Subcutaneous adipose tissue (tissue), 4 donors: ENCODE results near the gene UGT1A4. TPM values are rescaled to one million over a fixed set of nuclear protein-coding genes. Genes with fewer than 3 reads are reported as not detected.

Source experiments
- CTCF ChIP-seq: fragments of 450-650 bp; IDR thresholded peaks from one replicate; pipeline ENCODE4 v1.5.1; 2016; ENCODE audit warnings: low read depth, mild to moderate bottlenecking, control low read depth, antibody characterized with exemption, moderate library complexity
- total RNA-seq, 4 donors: library from RNA; depleted of rRNA; stranded (reverse); fragments of >200 nt; gene quantifications; one replicate each; pipeline ENCODE4 v1.1.0, GENCODE V29; 2016

Gene UGT1A4
- total RNA-seq, 4 donors from 2014 or later, result not detected

- TF ChIP-seq CTCF, result no peak
These were observed 39.3 kb upstream of the UGT1A4 start for GRCh38 chr2:233679196-233679595.

- no peak for TF ChIP-seq CTCF
These were observed 38.0 kb upstream of the UGT1A4 start for GRCh38 chr2:233680361-233681045.

- no peak for TF ChIP-seq CTCF
These were observed 36.9 kb upstream of the UGT1A4 start, which contains the start of gene UGT1A7 for GRCh38 chr2:233681521-233682099. Gene UGT1A7, plus strand, starts transcription at chr2:233681901. Its CDS starts 37 bp downstream, at chr2:233681938.

- no peak for TF ChIP-seq CTCF
These were observed 33.9 kb upstream of the UGT1A4 start for GRCh38 chr2:233684640-233685039.

DNA sequence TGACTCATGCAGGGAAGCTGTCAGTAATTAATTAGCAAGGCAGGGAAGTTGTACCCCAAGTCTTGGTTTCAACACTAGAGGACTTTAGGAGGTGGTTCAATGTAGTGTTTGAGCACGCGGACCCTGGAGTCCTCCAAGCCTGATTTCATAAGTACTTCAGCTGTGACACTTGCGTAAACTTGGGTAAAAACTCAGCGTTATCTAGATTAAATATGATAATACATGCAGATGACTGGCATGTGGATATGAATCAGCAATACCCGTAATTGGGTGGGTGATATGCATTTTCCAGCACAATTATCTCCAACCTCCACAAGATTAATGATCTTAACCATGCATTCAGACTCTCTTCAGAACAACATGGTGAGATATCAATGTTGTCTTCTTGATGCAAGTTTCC is 31.6 kb upstream of the UGT1A4 start:
- no peak for TF ChIP-seq CTCF

- TF ChIP-seq CTCF, result no peak
These were observed 30.2 kb upstream of the UGT1A4 start for GRCh38 chr2:233688341-233688740.

DNA sequence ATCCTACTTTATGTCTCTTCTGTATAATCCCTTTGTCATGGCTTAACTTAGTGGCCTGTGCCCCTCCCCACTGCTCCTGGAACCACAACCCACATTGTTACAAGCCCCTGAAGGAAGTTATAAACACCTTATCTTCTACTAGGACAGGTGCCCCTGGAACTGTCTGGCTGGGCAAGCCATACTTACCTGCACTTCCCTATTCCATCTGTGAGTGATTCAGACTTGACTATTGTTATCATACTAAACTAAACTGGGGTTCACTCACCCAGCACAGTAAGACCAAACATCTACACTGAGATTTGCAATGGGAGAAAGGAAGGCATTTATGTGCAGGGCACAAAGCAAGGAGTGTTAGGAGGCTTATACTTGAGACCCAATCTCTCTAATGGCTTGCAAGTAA is 29.5 kb upstream of the UGT1A4 start:
- no peak for TF ChIP-seq CTCF
